ENCODE measurements around the gene RIC1. TPM values are rescaled to one million over a fixed set of nuclear protein-coding genes. Genes with fewer than 3 reads are reported as not detected.

Gene RIC1
- total and polyA plus RNA-seq, 2 of the 4 experiments (the other 2 are of a cell fraction): 28.8 to 76.9 TPM

- no TSS peak for BruUV-seq (replicated peaks)
- Histone ChIP-seq H2AK9ac (replicated peaks; ENCODE audit: low read depth, low read length, poor library complexity) (no peak overlapping the region), H3K27ac (ENCODE audit: insufficient read depth, low read length) (no peak overlapping the region), H3K4me2 (ENCODE audit: low read depth, low read length) (no peak overlapping the region), H3K9me1 (ENCODE audit: insufficient read depth, low read length) (no peaks in the 10 kb centered on the region), H3K79me1 (ENCODE audit: low read depth in 1 of 2, low read length in 2 of 2) (peaks cover 4 to 5% of the 10 kb centered on the region in 2 experiments; a peak in 3 of 4 replicates), H4K91ac (ENCODE audit: insufficient read depth, low read depth, low read length) (no peak overlapping the region), H4K8ac (ENCODE audit: low read depth in 2 of 2, low read length in 2 of 2) (no peak overlapping the region), H2BK5ac (ENCODE audit: low read depth, low read length, poor library complexity, severe bottlenecking) (no peak overlapping the region), H3K4me3 (ENCODE audit: insufficient read depth, low read depth, low read length) (no peak overlapping the region), H2BK120ac (ENCODE audit: low read depth, low read length) (no peak overlapping the region), H3K27me3 (ENCODE audit: control insufficient read depth, insufficient read depth, low read length) (no peaks in the 10 kb centered on the region), H3K23ac (ENCODE audit: low read depth, low read length) (no peak overlapping the region), H3K18ac (ENCODE audit: low read depth, low read length) (no peak overlapping the region), H3K9me3 (ENCODE audit: control insufficient read depth, insufficient read depth, low read length) (no peaks in the 10 kb centered on the region), H4K5ac (ENCODE audit: low read depth, low read length) (no peak overlapping the region), H3K36me3 (ENCODE audit: control insufficient read depth, insufficient read depth, low read length) (peaks cover 38% of the 10 kb centered on the region), H2AFZ (replicated peaks; ENCODE audit: low read length, poor library complexity) (no peak overlapping the region), H3K4ac (ENCODE audit: low read depth, low read length) (no peak overlapping the region), H2AK5ac (ENCODE audit: low read depth, low read length) (no peak overlapping the region), H3K4me1 (ENCODE audit: control insufficient read depth, insufficient read depth, low read length) (peaks cover 2% of the 10 kb centered on the region; the same call in 1 of the 2 replicates), H4K20me1 (ENCODE audit: insufficient read depth, low read length) (no peaks in the 10 kb centered on the region), H3K56ac (ENCODE audit: extremely low read depth, insufficient read depth, low read length) (no peak overlapping the region), H2BK20ac (ENCODE audit: low read depth, low read length) (no peak overlapping the region), H2BK15ac (ENCODE audit: low read depth, low read length) (no peak overlapping the region), H3K14ac (replicated peaks; ENCODE audit: low read depth, low read length) (no peak overlapping the region), H3K9ac (ENCODE audit: low read depth, low read length) (no peak overlapping the region)
- WGBS, 2 experiments (ENCODE audit: extremely low coverage in 2 of 2, insufficient read length in 1 of 2): no CpG with 5 or more reads among the region's 1 CpG
- intact Hi-C loops (cut with micrococcal nuclease) (no loop called here), in situ Hi-C loops (cut with MboI; ENCODE audit: low sequenced_read_pairs) (no loop called here), dilution Hi-C loops (cut with HindIII; ENCODE audit: low sequenced_read_pairs, unreplicated experiment) (no loop called here)
- ChIA-PET CTCF (interaction anchor here (0.7 to 1.9 kb wide), 2 partner anchors 13 to 25 kb away, joined by 3 to 5 read pairs; no protein-coding TSS in a partner anchor), POLR2A (ENCODE audit: unreplicated experiment) (no interaction called here)
- no peak for DNase-seq
- ATAC-seq (ENCODE audit: low read depth): no peak
- TF ChIP-seq BHLHE40 (IDR thresholded peaks at IDR 0.05; ENCODE audit: low read depth, low read length): no peak
- no peak for TF ChIP-seq MXI1 (IDR thresholded peaks at IDR 0.05; ENCODE audit: borderline replicate concordance, low read depth, low read length)
- no peak for TF ChIP-seq RCOR1 (IDR thresholded peaks at IDR 0.05; ENCODE audit: insufficient replicate concordance, low read length)
- TF ChIP-seq POLR2A (IDR thresholded peaks at IDR 0.05; ENCODE audit: low read depth, low read length): no peak
- TF ChIP-seq MAZ (IDR thresholded peaks at IDR 0.05; ENCODE audit: borderline replicate concordance, low read depth, low read length): no peak
- TF ChIP-seq ELK1 (IDR thresholded peaks at IDR 0.05; ENCODE audit: borderline replicate concordance, low read depth, low read length): no peak
- TF ChIP-seq RFX5 (IDR thresholded peaks at IDR 0.05; ENCODE audit: low read depth, low read length): no peak
- no peak for TF ChIP-seq CHD1 (IDR thresholded peaks at IDR 0.05; ENCODE audit: low read depth, low read length)
- no peak for TF ChIP-seq CEBPB (IDR thresholded peaks at IDR 0.05; ENCODE audit: low read depth, low read length)
- no peak for TF ChIP-seq USF2 (IDR thresholded peaks at IDR 0.05; ENCODE audit: low read depth, low read length)
- no peak for TF ChIP-seq CTCF (conservative IDR thresholded peaks at IDR 0.05; ENCODE audit: low read depth, low read length)
- TF ChIP-seq NFE2L2 (IDR thresholded peaks at IDR 0.05; ENCODE audit: low read depth, low read length): no peak
- TF ChIP-seq MAFK (IDR thresholded peaks at IDR 0.05; ENCODE audit: low read depth, low read length): no peak
- TF ChIP-seq RAD21 (IDR thresholded peaks at IDR 0.05; ENCODE audit: low read length): no peak
- TF ChIP-seq SMC3 (IDR thresholded peaks at IDR 0.05; ENCODE audit: low read depth, low read length): no peak
- no peak for TF ChIP-seq FOS (IDR thresholded peaks at IDR 0.05; ENCODE audit: low read depth, low read length)
These were observed 119.5 kb downstream of the RIC1 start for GRCh38 chr9:5748438-5748837.
